GM19328 (cell line): ENCODE data around the gene GLRA1.

Experiments
- ATAC-seq: cut with Tn5 transposase; IDR thresholded peaks from one replicate; pipeline ENCODE4 v1.9.1; 2021; ENCODE audit warnings: mild to moderate bottlenecking, moderate library complexity; ENCODE audit not compliant: unreplicated experiment

Gene GLRA1

GRCh38 chr5:151780348-151780747 is 144.3 kb downstream of the GLRA1 start:
- no peak for ATAC-seq

DNA sequence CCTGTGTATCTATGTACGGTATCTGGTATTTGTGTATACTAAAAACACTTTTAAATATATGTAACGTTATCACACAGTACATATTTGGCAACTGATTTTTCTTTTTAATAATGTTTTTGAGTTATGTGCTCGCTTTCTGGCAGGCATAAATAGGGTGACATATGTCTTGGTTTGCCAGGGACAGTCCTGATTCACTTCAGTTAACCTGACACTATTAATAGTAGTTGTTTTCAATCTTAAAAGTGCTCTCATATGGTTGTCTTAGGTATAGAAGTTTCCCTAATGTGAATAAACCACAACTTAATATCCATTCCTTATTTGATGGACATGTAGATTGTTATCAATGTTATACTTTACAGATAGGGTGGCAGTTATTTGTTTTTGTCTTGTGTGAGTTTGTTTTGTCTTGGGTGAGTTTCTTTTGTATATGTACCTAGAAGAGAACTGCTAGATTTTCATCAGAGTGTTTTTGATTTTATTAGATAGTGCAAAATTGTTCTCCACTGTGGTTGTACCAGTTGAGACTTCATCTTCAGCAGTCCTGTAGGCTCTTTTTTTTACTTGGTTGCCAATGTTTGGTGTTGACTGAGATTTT is 145.0 kb downstream of the GLRA1 start:
- ATAC-seq: no peak

DNA sequence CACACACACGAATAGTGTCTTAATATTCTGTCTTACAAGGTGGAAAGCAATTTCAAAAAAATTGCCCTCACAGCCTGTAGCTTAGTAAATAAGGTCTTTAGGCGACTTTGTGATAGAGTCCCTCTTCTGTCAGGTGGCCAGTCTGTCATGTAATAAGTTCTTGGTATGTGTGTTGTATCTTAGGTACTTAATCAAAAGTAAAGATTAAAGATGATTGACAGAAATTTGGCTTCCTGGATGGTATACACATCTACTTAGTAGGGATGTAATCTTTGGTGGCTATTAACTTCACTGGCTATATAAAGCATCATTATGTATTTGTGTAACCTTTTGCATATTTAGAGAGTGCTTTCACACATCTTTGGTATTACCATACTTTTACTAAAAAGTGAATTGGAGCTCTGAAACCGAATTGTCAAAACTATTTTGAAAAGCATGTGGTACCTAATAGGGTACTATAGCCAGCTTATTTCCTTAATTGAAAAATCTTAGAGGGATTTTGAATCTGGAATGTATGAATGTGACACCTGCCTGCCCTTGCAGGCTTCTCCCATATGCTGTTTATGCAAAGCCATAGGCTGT is 149.5 kb downstream of the GLRA1 start:
- no peak for ATAC-seq

- no peak for ATAC-seq
Measured at GRCh38 chr5:151773951-151774350, 150.7 kb downstream of the GLRA1 start.

DNA sequence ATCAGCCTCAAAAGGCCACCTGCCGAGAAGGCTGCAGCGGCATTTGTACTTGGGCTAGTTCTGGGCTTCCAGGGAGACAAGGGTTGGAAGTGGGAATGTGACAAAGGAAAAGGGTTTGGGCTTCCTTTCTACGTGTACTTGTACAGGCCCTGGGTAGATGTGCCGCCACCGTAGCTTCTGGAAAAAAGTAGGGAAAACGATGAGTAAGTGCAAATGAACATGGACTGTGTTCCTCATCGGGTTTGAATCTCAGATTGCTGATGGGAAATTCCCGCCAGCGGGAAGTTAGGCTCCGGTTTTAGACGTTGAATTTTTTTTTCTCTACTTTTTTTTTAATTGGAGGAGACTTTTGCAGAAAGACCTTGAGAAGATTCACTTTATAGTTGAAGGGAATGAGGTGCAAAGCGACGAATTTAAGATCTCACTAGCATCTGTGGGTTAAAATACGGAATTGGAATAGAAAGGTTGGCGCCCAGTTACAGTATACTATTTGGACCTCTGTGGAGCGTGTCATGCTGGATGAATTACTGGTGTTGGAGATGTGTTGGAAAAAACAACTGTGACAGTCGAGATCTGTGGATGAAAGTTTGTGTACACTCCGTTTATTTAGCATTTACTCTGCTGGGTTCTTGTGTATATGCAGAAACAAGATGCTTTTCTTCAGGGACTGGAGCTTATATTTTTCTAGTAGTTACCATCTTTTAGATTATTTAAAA is 151.6 kb downstream of the GLRA1 start:
- no peak for ATAC-seq
